Stimulated activated naive CD8-positive, alpha-beta T cell treated with anti-CD3 and anti-CD28 coated beads, Interleukin-15, Interleukin-2, amounts not matched to agents 100 U/mL and 50 U/mL, for 24 hours (primary cell): ENCODE data around the gene GSK3A.

Experiments used
- ATAC-seq: fragments of 150-1000 bp; cut with Tn5 transposase; one replicate; pipeline ENCODE4 v1.10.0; 2021
- DNase-seq: peaks from one replicate; pipeline ENCODE4 v3.0.0; 2021

GSK3A gene

DNA sequence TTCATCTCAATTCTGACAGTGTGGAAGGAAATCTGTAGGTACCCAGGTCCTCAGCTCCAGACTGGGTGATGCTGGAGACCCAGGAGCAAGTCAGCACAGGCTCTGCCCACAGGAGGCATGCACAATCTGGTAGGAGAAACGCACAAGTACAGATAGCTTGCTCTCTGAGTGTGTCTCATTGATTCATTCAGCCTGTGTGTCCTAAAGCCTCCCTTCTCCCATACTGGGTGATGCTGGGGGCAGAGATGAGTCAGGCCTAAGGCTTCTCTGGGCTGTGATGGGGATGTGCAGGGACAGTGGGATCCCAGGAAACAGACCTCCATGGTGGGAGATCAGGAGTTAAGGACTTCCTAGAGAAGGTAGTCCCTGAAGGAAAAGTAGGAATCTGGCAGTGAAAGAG is 15.5 kb downstream of the GSK3A start:
- ATAC-seq, result no peak
- no peak for DNase-seq

- no peak for ATAC-seq
- DNase-seq, result no peak
These were observed 16.6 kb downstream of the GSK3A start for GRCh38 chr19:42225718-42226292.

- DNase-seq (no peak), ATAC-seq (no peak)
These were observed 17.3 kb downstream of the GSK3A start for GRCh38 chr19:42224940-42225717.

DNA sequence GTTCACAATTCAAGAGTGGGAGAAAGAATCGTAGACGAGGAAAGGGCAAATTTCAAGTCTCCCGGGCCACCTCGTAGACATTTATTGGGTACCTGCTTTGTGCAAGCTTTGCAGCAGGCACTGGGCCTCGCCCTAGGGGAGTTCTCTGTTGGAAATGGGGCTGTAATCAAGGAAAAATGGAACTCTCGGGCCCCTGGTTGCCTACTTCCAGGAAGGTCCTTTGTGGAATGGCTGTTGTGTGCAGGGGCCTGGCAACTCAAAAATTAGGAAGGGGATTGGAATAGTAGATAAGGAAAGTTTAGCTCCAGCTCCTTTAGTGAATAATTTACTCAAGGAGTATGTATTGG is 21.7 kb downstream of the GSK3A start:
- ATAC-seq (no peak), DNase-seq (no peak)

GRCh38 chr19:42219812-42220750 is 22.3 kb downstream of the GSK3A start, which contains the start of gene ZNF526:
Gene ZNF526, plus strand, starts transcription at chr19:42220312. Its CDS starts 4,092 bp downstream, at chr19:42224404.
- peak; percentile 97 for DNase-seq
- ATAC-seq, result peak; percentile 89

GRCh38 chr19:42217520-42218437 is 24.6 kb downstream of the GSK3A start, which contains the start of gene DEDD2:
Gene DEDD2, minus strand, starts transcription at chr19:42217677. Its CDS starts 670 bp downstream, at chr19:42217007.
- DNase-seq (peak; percentile 100), ATAC-seq (peak; percentile 81)

- DNase-seq (peak; percentile 53), ATAC-seq (no peak)
These were observed 25.5 kb downstream of the GSK3A start for GRCh38 chr19:42216653-42217519.

DNA sequence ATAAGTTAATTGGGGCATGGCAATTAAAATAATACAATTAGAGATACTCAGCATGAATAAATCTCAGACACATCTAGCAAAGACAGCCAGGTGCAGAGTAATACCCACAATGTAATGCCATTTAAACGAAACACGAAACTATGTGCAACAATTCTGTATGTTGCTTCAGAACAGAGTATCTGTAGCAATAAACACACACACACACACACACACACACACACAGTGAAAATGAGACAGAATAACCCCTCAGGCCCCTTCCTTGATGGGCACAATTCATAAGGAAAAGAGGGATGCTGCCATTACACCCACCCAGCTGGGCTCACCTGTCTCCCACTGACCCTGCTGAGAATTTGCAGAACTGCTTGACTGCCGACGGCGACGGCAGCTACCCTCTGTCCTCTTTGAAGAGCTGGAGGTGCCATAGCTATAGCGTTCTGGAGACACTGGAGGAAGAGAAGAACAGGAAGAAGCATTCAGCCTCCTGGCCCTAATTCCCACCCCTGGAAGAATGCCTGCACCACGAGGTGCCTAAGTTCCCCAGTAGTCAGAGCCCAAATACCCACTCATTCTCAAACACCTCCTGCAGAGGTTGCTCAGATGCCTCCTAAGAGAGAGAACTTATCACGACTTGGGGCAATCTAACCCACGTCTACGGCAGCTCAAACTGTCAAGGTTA is 27.5 kb downstream of the GSK3A start:
- no peak for ATAC-seq

GRCh38 chr19:42212886-42213285 is 29.5 kb downstream of the GSK3A start:
- no peak for DNase-seq
- ATAC-seq, result no peak

More for the DNA sequence above, 27.5 kb downstream of the GSK3A start:
- no peak for DNase-seq

- DNase-seq (no peak), ATAC-seq (no peak)
These were observed 33.8 kb downstream of the GSK3A start for GRCh38 chr19:42208612-42209011.

DNA sequence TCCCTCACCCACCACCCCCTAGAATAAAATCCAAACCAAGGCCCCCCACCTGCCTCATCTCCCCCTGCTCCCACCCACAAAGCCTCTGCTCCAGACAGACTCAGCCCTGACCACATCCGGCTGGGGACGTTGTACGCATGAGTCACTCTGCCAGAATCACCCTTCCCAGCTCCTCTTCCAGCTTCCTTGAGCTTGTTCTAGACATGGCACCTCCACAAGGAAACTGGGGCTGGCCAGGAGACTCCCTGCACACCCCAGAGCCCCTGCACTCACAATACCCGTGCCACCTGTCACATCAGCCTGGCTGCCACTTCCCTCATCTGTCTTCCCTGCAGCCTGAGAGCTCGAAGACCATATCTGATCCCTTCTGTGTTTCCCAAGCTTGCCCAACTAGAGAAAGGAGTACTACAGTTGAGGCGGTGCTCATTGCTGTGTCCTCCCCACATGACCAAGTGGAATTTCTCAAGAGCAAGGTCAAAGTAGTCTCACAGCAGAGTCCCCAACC is 34.6 kb downstream of the GSK3A start:
- no peak for ATAC-seq
- DNase-seq, result no peak

DNA sequence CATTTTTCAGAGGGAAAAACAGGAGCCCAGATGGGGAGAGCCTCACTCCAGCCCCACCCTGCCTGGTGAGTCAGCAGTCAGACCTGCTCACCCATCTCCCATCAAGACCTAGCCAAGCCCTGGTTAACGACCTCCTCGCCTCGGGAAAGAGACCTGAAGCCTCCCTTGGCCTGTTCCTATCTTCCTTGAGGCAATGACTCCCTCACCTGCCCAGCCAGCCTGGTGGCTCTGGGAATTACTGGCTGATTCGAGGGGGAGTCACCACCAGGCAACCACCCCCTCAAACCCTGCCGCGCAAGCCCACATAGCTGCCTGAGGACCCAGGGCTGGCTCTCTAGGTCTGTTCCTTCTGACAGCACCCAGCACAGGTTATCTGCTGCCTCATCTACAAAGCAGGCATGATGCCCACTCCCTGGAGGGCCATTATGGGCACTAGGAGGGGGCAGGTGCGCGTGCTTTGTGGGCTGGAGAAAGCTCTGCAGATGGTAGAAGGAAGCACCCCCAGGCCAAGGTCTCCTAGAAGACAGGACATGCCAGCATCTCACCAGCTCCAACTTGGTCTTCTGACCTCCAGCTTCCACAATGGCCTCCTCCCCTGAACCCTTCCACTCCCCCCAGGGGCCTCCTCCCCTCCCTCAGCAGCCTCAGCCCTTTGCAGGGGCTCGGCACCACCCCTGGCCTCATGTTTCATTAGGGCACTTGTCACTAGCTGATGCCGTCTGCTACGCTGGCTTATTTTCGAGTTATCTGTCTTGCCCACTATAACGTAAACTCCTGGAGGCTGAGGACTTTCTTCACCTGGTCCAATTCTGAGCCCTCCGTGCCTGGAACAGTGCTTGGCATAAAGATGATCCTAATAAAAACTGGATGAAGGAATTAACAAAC is 35.3 kb downstream of the GSK3A start:
- ATAC-seq, result no peak
- DNase-seq, result no peak

GRCh38 chr19:42204664-42205063 is 37.7 kb downstream of the GSK3A start:
- DNase-seq (no peak), ATAC-seq (no peak)

- DNase-seq (no peak), ATAC-seq (no peak)
These were observed 38.7 kb downstream of the GSK3A start for GRCh38 chr19:42203700-42204099.

DNA sequence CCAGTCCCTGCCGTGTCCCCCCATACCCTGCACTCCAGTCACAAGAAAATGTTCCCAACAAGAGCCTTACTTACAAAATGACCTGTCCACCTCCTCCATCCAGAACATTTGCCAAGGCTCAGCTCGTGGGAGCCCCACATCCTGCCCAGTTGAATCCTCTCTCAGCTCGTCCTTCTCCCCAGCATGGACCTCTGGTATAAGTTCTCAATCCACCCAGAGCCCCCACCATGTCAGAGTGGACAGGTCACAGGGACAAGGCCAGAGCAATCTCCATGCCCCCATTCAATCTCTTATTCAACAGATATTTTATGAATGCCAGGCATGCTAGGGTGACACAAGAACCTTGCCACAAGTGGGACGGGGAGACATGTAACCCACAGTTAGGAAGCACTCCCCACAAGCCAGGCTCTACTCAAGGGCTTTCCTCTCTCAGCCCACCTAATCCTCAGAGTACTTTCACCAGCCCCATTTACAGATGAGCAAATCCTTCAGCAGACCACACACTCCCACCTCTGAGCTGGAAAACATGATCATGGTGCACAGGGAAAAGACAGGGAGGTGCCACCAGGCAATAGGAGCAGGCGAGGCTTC is 40.0 kb downstream of the GSK3A start:
- ATAC-seq (no peak), DNase-seq (no peak)

DNA sequence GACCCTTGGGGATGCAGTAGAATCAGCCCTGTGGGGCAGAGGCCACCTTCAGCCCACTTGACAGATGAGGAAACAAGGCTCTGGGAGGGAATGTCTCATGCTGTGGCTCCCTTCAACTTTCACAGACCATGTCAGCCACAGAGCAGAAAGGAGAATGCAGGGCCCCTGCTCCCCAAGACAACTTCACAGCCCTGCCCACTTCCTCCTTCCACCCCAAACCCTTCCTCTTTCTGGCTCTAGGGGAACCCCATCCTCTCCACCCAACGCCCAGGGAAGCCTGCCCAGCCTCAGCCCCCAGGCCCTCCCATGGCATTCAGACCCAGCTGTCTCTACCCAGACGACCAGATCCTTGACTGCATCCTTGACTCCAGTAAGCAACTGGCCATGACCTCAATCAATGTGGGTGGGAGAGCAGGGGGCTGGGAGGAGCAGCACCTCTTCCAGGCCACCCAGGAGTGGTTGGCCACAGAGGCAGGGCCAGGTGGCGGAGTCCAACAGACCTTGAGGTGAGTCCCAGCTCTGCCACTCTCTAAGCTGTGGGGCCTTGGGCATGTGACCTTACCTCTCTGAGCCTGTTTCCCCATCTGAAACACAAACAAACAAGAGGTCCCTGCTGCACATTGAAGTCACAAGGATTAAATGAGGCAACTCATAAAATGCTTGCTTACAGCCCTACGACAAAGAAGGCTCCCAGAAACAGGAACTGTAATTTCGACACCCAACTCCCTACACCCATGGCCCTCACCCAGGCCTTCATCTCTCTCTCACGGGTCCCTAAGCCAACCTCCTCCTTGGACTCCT is 40.7 kb downstream of the GSK3A start:
- DNase-seq, result peak; percentile 65
- ATAC-seq, result peak; percentile 57

GRCh38 chr19:42200116-42200715 is 42.2 kb downstream of the GSK3A start:
- ATAC-seq (no peak), DNase-seq (no peak)
